NCI-H345 (cell line): Measurements from ENCODE around the gene OMA1.

Source experiments
- DNase-seq: peaks from one replicate; lab custom pipeline; 2025; lab: John Stamatoyannopoulos, UW

The OMA1 gene

GRCh38 chr1:58431901-58432620 is 114.5 kb downstream of the OMA1 start:
- DNase-seq = no peak
